PC-9 (cell line): ENCODE measurements around the gene SBNO1. TPM values are rescaled to one million over a fixed set of nuclear protein-coding genes. Genes with fewer than 3 reads are reported as not detected.
"Not testable (repeated sequence)": the region's sequence is repeated elsewhere in the genome, so short reads cannot be mapped to it uniquely, and the experiment has no call there.

Source experiments
- BruUV-seq: library from RNA; stranded (reverse); fragments of 400-500 nt; replicated peaks from 2 replicates; lab custom pipeline; 2021; lab: Mats Ljungman, UMichigan
- CTCF ChIA-PET: fragments of 300-600 bp; sonication (Branson Sonifier 250); formaldehyde crosslinking; loops from one replicate; lab custom pipeline; 2022; ENCODE audit warnings: antibody characterized with exemption; lab: Charles Lee
- POLR2A ChIA-PET: fragments of 300-600 bp; sonication (Branson Sonifier 250); formaldehyde crosslinking; loops from one replicate; lab custom pipeline; 2022; ENCODE audit warnings: antibody characterized with exemption; ENCODE audit not compliant: unreplicated experiment; lab: Charles Lee
- DNase-seq, 2 experiments: peaks; one replicate each; pipeline versions ENCODE4 v3.0.0 to v3.0.0-alpha.2; 2015 to 2022; ENCODE audit warnings: mixed read lengths in 1 of 2
- H2AFZ ChIP-seq: fragments of 200-600 bp; sonication (generic); 2 replicates; pipeline ENCODE4 v1.8.1; 2017; ENCODE audit warnings: antibody characterized with exemption
- H3F3A ChIP-seq: fragments of 200-600 bp; sonication (generic); 2 replicates; pipeline ENCODE4 v1.8.1; 2017; ENCODE audit warnings: antibody characterized with exemption, mild to moderate bottlenecking, low read depth; ENCODE audit not compliant: insufficient read depth
- H3K27ac ChIP-seq: fragments of 200-600 bp; sonication (generic); 2 replicates; pipeline ENCODE4 v1.6.1; 2016; ENCODE audit warnings: mixed run types
- H3K27me3 ChIP-seq: fragments of 200-600 bp; sonication (generic); 2 replicates; pipeline ENCODE4 v1.6.1; 2016; ENCODE audit warnings: low read depth, mixed run types; ENCODE audit not compliant: insufficient read depth
- H3K36me3 ChIP-seq: fragments of 200-600 bp; sonication (generic); 2 replicates; pipeline ENCODE4 v1.6.1; 2016; ENCODE audit warnings: low read depth, mixed run types
- H3K4me1 ChIP-seq: fragments of 200-600 bp; sonication (generic); replicated peaks from 2 replicates; pipeline ENCODE4 v1.6.1; 2016; ENCODE audit warnings: mixed run types; ENCODE audit not compliant: insufficient read depth
- H3K4me2 ChIP-seq: fragments of 200-600 bp; sonication (generic); 2 replicates; pipeline ENCODE4 v1.6.1; 2017; ENCODE audit warnings: mixed run types
- H3K4me3 ChIP-seq: fragments of 200-600 bp; sonication (generic); 2 replicates; pipeline ENCODE4 v1.6.1; 2016; ENCODE audit warnings: mixed run types
- H3K79me2 ChIP-seq: fragments of 200-600 bp; sonication (generic); 2 replicates; pipeline ENCODE4 v1.6.1; 2017; ENCODE audit warnings: low read depth, mixed run types
- H3K9me2 ChIP-seq: fragments of 200-600 bp; sonication (generic); 2 replicates; pipeline ENCODE4 v1.8.1; 2017; ENCODE audit warnings: mild to moderate bottlenecking; ENCODE audit not compliant: insufficient read depth
- H3K9me3 ChIP-seq: fragments of 200-600 bp; sonication (generic); 2 replicates; pipeline ENCODE4 v1.8.1; 2016; ENCODE audit warnings: low read depth; ENCODE audit not compliant: insufficient read depth
- H4K20me1 ChIP-seq: fragments of 200-600 bp; sonication (generic); 2 replicates; pipeline ENCODE4 v1.8.1; 2017; ENCODE audit not compliant: insufficient read depth
- EZH2 ChIP-seq: fragments of 200-600 bp; sonication (generic); IDR thresholded peaks from 2 replicates; pipeline ENCODE4 v1.8.0; 2017; ENCODE audit warnings: antibody characterized with exemption, low read depth
- intact Hi-C: fragments of 100-400 bp; cut with micrococcal nuclease; formaldehyde crosslinking; loops from one replicate; pipeline ENCODE4 v1.10.0; 2022; ENCODE audit not compliant: unreplicated experiment
- total RNA-seq: library from RNA; stranded (reverse); gene quantifications from 2 replicates; pipeline ENCODE4 v1.2.3, GENCODE V29; 2021
- TF ChIP-seq, protein P1 (sequence below): fragments of 200-600 bp; sonication (generic); conservative IDR thresholded peaks from 2 replicates; pipeline ENCODE4 v1.6.1; 2017; ENCODE audit warnings: mixed run types, antibody characterized with exemption, mild to moderate bottlenecking, moderate library complexity

Gene SBNO1
- total RNA-seq, 1 experiment from 2014 or later, result 43.1 TPM

DNA sequence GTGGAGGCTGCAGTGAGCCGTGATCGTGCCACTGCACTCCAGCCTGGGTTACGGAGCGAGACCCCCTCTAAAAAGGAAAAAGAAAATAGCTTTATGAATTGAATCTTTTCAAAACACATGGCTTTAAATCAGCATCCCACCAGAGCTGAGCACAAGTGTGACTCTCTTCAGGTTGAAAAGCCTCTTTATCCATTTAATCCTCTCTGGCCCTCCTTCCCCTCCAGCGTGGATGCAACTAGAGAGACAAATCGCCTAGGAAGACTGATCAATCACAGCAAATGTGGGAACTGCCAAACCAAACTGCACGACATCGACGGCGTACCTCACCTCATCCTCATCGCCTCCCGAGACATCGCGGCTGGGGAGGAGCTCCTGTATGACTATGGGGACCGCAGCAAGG lies 42.6 kb upstream of the SBNO1 start:
- H3K27ac ChIP-seq, H3F3A ChIP-seq, H3K4me2 ChIP-seq, H2AFZ ChIP-seq, H3K4me3 ChIP-seq, H3K4me1 ChIP-seq, H3K36me3 ChIP-seq, intact Hi-C loops, DNase-seq, H3K27me3 ChIP-seq, H3K9me3 ChIP-seq, H4K20me1 ChIP-seq, H3K79me2 ChIP-seq, BruUV-seq, H3K9me2 ChIP-seq: not testable (repeated sequence)
- POLR2A ChIA-PET, result interaction anchor here (0.7 kb wide), 1 partner anchor 90 kb away, joined by 3 read pairs; no protein-coding TSS in a partner anchor
- CTCF ChIA-PET, result interaction anchor here (0.7 kb wide), 1 partner anchor 60 kb away, joined by 6 read pairs; no protein-coding TSS in a partner anchor

- no peaks in the 10 kb centered on the region for H3K36me3 ChIP-seq
- ChIA-PET POLR2A (no interaction called here), CTCF (no interaction called here)
- H3K27ac ChIP-seq, result no peak overlapping the region
- H4K20me1 ChIP-seq, result no peaks in the 10 kb centered on the region; the same call in 1 of the 2 replicates
- H3K4me3 ChIP-seq, result no peak overlapping the region
- no peak overlapping the region for H2AFZ ChIP-seq
- TF ChIP-seq EZH2, result no peak
- TF ChIP-seq, protein P1, sequence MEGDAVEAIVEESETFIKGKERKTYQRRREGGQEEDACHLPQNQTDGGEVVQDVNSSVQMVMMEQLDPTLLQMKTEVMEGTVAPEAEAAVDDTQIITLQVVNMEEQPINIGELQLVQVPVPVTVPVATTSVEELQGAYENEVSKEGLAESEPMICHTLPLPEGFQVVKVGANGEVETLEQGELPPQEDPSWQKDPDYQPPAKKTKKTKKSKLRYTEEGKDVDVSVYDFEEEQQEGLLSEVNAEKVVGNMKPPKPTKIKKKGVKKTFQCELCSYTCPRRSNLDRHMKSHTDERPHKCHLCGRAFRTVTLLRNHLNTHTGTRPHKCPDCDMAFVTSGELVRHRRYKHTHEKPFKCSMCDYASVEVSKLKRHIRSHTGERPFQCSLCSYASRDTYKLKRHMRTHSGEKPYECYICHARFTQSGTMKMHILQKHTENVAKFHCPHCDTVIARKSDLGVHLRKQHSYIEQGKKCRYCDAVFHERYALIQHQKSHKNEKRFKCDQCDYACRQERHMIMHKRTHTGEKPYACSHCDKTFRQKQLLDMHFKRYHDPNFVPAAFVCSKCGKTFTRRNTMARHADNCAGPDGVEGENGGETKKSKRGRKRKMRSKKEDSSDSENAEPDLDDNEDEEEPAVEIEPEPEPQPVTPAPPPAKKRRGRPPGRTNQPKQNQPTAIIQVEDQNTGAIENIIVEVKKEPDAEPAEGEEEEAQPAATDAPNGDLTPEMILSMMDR, result no peak
- H3K9me3 ChIP-seq, result no peaks in the 10 kb centered on the region
- no peaks in the 10 kb centered on the region for H3K9me2 ChIP-seq
- H3K4me1 ChIP-seq, result no peaks in the 10 kb centered on the region
- no peaks in the 10 kb centered on the region for H3K79me2 ChIP-seq
- H3F3A ChIP-seq, result no peaks in the 10 kb centered on the region
- H3K27me3 ChIP-seq, result no peaks in the 10 kb centered on the region
- intact Hi-C loops, result no loop called here
- BruUV-seq, result no TSS peak
- no peak overlapping the region for H3K4me2 ChIP-seq
- no peak for DNase-seq
Measured at GRCh38 chr12:123404581-123404980, 39.9 kb upstream of the SBNO1 start.

DNA sequence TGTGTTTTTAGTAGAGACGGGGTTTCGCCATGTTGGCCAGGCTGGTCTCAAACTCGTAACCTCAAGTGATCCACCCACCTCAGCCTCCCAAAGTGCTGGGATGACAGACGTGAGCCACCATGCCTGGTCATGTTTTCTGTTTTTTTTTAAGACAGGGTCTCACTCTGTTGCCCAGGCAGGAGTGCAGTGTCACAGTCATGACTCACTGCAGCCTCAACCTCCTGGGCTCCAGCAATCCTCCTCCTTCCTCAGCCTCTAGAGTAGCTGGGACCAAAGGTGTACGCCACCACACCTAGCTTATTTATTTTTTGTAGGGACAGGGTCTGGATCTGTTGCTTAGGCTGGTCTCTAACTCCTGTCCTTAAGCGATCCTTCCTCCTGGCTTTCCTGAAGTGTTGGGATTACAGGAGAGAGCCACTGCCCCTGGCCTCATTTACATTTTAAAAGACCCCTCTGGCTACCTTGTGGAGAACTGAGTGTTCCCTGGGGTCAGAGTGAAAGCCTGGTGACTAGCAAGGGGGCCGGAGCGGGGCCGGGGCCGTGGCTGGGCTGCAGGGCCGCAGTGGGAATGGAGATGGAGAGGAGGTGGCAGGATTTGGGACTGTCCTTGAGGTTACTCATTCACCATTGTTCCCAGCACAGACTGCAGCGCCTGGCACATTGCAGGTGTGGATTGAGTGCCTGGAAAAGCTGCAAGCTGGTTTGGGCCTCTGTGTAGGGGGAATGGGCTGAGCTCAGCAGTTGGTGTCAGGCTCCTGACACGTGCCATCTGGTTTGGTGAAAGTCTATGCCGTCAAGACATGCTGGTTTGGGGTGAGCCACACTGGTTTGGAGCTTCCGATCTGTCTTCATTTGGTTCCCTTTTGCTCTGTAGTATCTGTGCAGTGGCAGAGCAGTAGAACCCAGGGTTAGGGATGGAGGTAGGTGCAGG lies 37.4 kb upstream of the SBNO1 start:
- no peaks in the 10 kb centered on the region; the same call in 1 of the 2 replicates for H4K20me1 ChIP-seq

More for the DNA sequence above, 37.4 kb upstream of the SBNO1 start:
- H3K4me3 ChIP-seq, result no peak overlapping the region
- H3K27ac ChIP-seq, result no peak overlapping the region
- H3K9me3 ChIP-seq, result no peaks in the 10 kb centered on the region
- TF ChIP-seq, protein P1, result no peak
- no peak overlapping the region for H3K4me2 ChIP-seq
- ChIA-PET CTCF (no interaction called here), POLR2A (no interaction called here)
- H3K79me2 ChIP-seq, result 0 out of 2 replicates have a peak, but pooled peaks cover 4% of the 10 kb centered on the region
- H3K27me3 ChIP-seq, result no peaks in the 10 kb centered on the region
- DNase-seq, result no peak
- no peaks in the 10 kb centered on the region for H3F3A ChIP-seq
- no peaks in the 10 kb centered on the region for H3K4me1 ChIP-seq
- BruUV-seq, result no TSS peak
- H2AFZ ChIP-seq, result no peak overlapping the region
- H3K9me2 ChIP-seq, result no peaks in the 10 kb centered on the region
- intact Hi-C loops, result no loop called here
- H3K36me3 ChIP-seq, result no peaks in the 10 kb centered on the region
